Neural progenitor cell (in vitro differentiated cells): ENCODE measurements around the gene C1QTNF1. TPM values are rescaled to one million over a fixed set of nuclear protein-coding genes. Genes with fewer than 3 reads are reported as not detected.
A peak's percentile ranks its signal among the peaks of the same experiment; 100 is the strongest.

ENCODE experiments used
- DNase-seq: peaks from one replicate; pipeline ENCODE4 v3.0.0-alpha.2; 2016; ENCODE audit warnings: low spot score
- H2AFZ ChIP-seq: fragments of 200-600 bp; sonication (generic); replicated peaks from 2 replicates; pipeline ENCODE4 v1.6.1; 2016; ENCODE audit warnings: antibody characterized with exemption
- H3F3A ChIP-seq: fragments of 200-600 bp; sonication (generic); 2 replicates; pipeline ENCODE4 v1.6.1; 2016; ENCODE audit warnings: antibody characterized with exemption, low read depth
- H3K27ac ChIP-seq: fragments of 200-600 bp; sonication (generic); 2 replicates; pipeline ENCODE4 v1.5.1; 2016; ENCODE audit warnings: mild to moderate bottlenecking
- H3K27me3 ChIP-seq: fragments of 200-600 bp; sonication (generic); 2 replicates; pipeline ENCODE4 v1.6.1; 2016; ENCODE audit warnings: mild to moderate bottlenecking, moderate library complexity
- H3K36me3 ChIP-seq: fragments of 200-600 bp; sonication (generic); 2 replicates; pipeline ENCODE4 v1.5.1; 2016
- H3K4me1 ChIP-seq: fragments of 200-600 bp; sonication (generic); 2 replicates; pipeline ENCODE4 v1.6.1; 2016; ENCODE audit warnings: mixed run types
- H3K4me2 ChIP-seq: fragments of 200-600 bp; sonication (generic); 2 replicates; pipeline ENCODE4 v1.6.1; 2016
- H3K4me3 ChIP-seq: fragments of 200-600 bp; sonication (generic); 2 replicates; pipeline ENCODE4 v1.5.1; 2016
- H3K79me2 ChIP-seq: fragments of 200-600 bp; sonication (generic); 2 replicates; pipeline ENCODE4 v1.6.1; 2016; ENCODE audit warnings: low read depth
- H3K9ac ChIP-seq: fragments of 200-600 bp; sonication (generic); 2 replicates; pipeline ENCODE4 v1.6.1; 2016
- H3K9me3 ChIP-seq: fragments of 200-600 bp; sonication (generic); 2 replicates; pipeline ENCODE4 v1.5.1; 2016; ENCODE audit warnings: low read depth
- H4K20me1 ChIP-seq: fragments of 200-600 bp; sonication (generic); 2 replicates; pipeline ENCODE4 v1.6.1; 2016; ENCODE audit warnings: low read depth
- H3K27ac Mint-ChIP-seq: 3 replicates; pipeline ENCODE4 v1.8.0; 2021; ENCODE audit warnings: mixed read lengths
- H3K27me3 Mint-ChIP-seq: 2 replicates; pipeline ENCODE4 v1.8.0; 2022; ENCODE audit warnings: low read depth, mild to moderate bottlenecking, inconsistent platforms, moderate library complexity, mixed read lengths; ENCODE audit not compliant: insufficient read depth
- H3K36me3 Mint-ChIP-seq: 3 replicates; pipeline ENCODE4 v1.8.0; 2021; ENCODE audit warnings: mixed read lengths
- H3K4me1 Mint-ChIP-seq: 3 replicates; pipeline ENCODE4 v1.8.0; 2021; ENCODE audit warnings: mixed read lengths
- H3K4me3 Mint-ChIP-seq: 3 replicates; pipeline ENCODE4 v1.8.0; 2021; ENCODE audit warnings: mild to moderate bottlenecking, moderate library complexity, mixed read lengths
- H3K9me3 Mint-ChIP-seq: 3 replicates; pipeline ENCODE4 v1.8.0; 2020; ENCODE audit warnings: mixed read lengths
- EZH2 ChIP-seq: fragments of 200-600 bp; sonication (generic); IDR thresholded peaks from 2 replicates; pipeline ENCODE4 v1.6.1; 2017; ENCODE audit warnings: antibody characterized with exemption, mild to moderate bottlenecking, moderate library complexity
- EZH2phosphoT487 ChIP-seq: fragments of 200-600 bp; sonication (generic); IDR thresholded peaks from 2 replicates; pipeline ENCODE4 v1.6.1; 2017; ENCODE audit warnings: antibody characterized with exemption
- total RNA-seq: library from RNA; depleted of rRNA; stranded (reverse); fragments of >200 nt; gene quantifications from 2 replicates; pipeline ENCODE4 v1.2.3, GENCODE V29; 2015; ENCODE audit warnings: low replicate concordance
- TF ChIP-seq, protein P1 (sequence below): fragments of 200-600 bp; sonication (generic); IDR thresholded peaks from 2 replicates; pipeline ENCODE4 v1.5.1; 2017; ENCODE audit warnings: antibody characterized with exemption, mild to moderate bottlenecking

C1QTNF1 gene
- total RNA-seq, 1 donor from 2014 or later, result 1.4 TPM

DNA sequence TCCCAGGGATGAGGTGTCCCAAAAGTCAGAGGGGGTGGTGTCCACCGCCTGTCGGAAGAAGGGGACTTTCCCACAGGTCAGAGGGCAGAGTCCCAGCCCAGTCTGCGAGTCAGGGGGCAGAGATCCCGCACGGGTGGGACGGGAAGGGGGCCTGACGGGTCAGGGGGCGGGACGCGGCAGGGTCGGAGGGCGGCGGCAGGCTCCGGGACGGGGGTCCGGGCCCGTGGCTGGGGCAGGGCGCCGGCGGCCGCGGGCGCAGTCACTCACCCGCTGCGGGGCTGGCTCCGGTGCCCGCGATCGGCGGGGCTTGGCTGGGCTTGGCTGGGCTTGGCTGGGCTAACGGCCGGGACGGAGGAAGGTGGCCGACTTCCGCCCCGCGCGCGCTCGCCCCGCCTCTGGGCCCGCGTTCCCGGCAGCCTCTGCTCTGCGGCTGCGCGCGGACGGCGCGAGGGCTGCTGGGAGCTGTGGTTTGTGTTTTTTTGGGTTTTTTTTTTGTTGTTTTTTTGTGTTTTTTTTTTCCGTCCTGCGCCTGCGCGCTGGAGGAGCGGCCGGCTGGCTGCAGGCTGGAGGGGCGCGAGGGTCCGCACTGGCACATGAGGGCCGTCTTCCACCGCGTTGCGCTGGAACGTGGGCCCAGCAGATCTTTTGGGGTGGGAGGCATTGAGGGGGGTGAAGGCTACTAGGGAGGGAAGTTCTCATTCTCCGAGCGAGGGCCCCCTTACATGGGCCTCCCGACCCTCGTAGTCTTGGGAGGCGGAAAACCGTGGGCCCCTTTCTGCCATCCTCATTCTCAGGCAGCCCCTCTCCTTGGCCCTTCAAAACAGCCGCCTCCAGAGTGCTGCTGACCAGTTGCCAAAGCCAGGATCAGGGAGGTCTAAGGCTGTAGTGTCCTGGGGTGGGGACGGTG is 14.3 kb upstream of the C1QTNF1 start, which contains the start of gene CANT1:
Gene CANT1 (minus strand): TSS at position 368 of the 907 bp plus-strand sequence. CDS start 12,142 bp downstream, outside the sequence.
- Histone ChIP-seq H3F3A (no peaks in the 10 kb centered on the region), H3K27me3 (no peaks in the 10 kb centered on the region), H3K79me2 (peaks cover 32% of the 10 kb centered on the region), H3K4me2 (peak within 1 kb of the TSS; percentile 98), H3K36me3 (no peaks in the 10 kb centered on the region), H3K9me3 (peaks cover 14% of the 10 kb centered on the region), H4K20me1 (peaks cover 34% of the 10 kb centered on the region), H3K4me3 (peak within 1 kb of the TSS; percentile 98), H3K9ac (peak within 1 kb of the TSS; percentile 84), H3K4me1 (peaks cover 8% of the 10 kb centered on the region), H2AFZ (peak within 1 kb of the TSS; percentile 81), H3K27ac (no peak within 1 kb of the TSS)
- Mint-ChIP-seq H3K27me3 (peaks cover 18% of the 10 kb centered on the region), H3K9me3 (peaks cover 25% of the 10 kb centered on the region), H3K27ac (peak within 1 kb of the TSS; percentile 77), H3K4me3 (peak within 1 kb of the TSS; percentile 96), H3K4me1 (peaks cover 27% of the 10 kb centered on the region), H3K36me3 (no peaks in the 10 kb centered on the region)
- TF ChIP-seq, protein P1, sequence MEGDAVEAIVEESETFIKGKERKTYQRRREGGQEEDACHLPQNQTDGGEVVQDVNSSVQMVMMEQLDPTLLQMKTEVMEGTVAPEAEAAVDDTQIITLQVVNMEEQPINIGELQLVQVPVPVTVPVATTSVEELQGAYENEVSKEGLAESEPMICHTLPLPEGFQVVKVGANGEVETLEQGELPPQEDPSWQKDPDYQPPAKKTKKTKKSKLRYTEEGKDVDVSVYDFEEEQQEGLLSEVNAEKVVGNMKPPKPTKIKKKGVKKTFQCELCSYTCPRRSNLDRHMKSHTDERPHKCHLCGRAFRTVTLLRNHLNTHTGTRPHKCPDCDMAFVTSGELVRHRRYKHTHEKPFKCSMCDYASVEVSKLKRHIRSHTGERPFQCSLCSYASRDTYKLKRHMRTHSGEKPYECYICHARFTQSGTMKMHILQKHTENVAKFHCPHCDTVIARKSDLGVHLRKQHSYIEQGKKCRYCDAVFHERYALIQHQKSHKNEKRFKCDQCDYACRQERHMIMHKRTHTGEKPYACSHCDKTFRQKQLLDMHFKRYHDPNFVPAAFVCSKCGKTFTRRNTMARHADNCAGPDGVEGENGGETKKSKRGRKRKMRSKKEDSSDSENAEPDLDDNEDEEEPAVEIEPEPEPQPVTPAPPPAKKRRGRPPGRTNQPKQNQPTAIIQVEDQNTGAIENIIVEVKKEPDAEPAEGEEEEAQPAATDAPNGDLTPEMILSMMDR, result no peak
- no peak for TF ChIP-seq EZH2
- no peak for TF ChIP-seq EZH2phosphoT487
- peak; percentile 93 for DNase-seq

DNA sequence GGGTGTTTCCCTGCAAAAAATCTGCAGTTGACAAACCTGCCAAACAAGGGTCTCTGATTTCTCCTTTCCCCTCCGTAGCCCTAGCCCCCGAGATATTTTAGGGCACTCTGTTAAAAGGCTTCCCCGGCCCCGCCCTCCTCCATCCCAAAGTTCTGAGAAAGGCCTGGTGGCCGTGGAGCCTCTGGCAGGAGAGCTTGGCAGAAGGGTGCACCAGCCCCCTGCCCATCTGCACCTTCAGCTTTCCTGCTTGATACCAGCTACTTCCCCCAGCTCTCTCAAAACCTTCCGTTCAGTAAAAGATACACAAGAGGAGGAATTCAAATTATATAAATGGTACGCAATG is 13.7 kb upstream of the C1QTNF1 start:
- TF ChIP-seq EZH2 (no peak), EZH2phosphoT487 (no peak)
- TF ChIP-seq, protein P1, result no peak
- Mint-ChIP-seq H3K36me3 (no peaks in the 10 kb centered on the region), H3K4me1 (peaks cover 27% of the 10 kb centered on the region), H3K27me3 (peaks cover 18% of the 10 kb centered on the region), H3K9me3 (peaks cover 26% of the 10 kb centered on the region), H3K4me3 (peak overlapping the region; percentile 89), H3K27ac (peak overlapping the region; percentile 77)
- H3K79me2 ChIP-seq, result peaks cover 32% of the 10 kb centered on the region
- H3K27ac ChIP-seq, result no peak overlapping the region
- H3K9me3 ChIP-seq, result peaks cover 20% of the 10 kb centered on the region
- H3K9ac ChIP-seq, result no peak overlapping the region
- peaks cover 32% of the 10 kb centered on the region for H4K20me1 ChIP-seq
- H3K4me2 ChIP-seq, result peak overlapping the region; percentile 98
- peaks cover 8% of the 10 kb centered on the region for H3K4me1 ChIP-seq
- no peaks in the 10 kb centered on the region for H3K36me3 ChIP-seq
- H2AFZ ChIP-seq, result peak overlapping the region; percentile 81
- no peak for DNase-seq
- peak overlapping the region; percentile 98 for H3K4me3 ChIP-seq
- H3K27me3 ChIP-seq, result no peaks in the 10 kb centered on the region
- H3F3A ChIP-seq, result no peaks in the 10 kb centered on the region

DNA sequence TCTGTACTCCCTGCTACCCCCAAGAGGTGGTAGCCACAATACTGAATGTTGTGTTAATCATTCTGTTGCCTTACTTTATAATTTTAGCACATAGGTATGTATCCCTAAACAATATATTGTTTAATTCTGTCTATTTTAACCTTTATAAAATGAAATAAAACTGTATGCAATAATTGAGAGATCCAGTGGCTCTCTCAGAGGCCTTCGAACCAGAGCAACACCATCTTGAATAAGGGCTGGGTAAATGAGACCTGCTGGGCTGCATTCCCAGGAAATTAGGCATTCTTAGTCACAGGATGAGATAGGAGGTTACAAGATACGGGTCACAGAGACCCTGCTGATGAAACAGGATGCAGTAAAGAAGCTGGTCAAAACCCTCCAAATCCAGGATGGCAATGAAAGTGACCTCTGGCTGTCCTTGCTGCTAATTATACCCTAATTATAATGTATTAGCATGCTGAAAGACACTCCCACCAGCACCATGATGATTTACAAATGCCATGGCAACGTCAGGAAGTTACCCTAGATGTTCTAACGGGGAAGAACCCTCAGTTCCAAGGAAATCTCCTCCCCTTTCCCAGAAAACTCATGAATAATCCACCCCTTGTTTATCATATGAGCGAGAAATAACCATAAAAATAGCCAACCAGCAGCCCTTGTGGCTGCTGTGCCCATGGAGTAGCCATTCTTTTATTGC is 12.4 kb upstream of the C1QTNF1 start:
- Histone ChIP-seq H3F3A (no peaks in the 10 kb centered on the region), H3K9me3 (peaks cover 21% of the 10 kb centered on the region), H3K79me2 (peaks cover 27% of the 10 kb centered on the region), H3K4me1 (peaks cover 8% of the 10 kb centered on the region), H3K4me2 (no peak overlapping the region), H3K27ac (no peak overlapping the region), H3K9ac (no peak overlapping the region), H3K4me3 (no peak overlapping the region), H3K36me3 (no peaks in the 10 kb centered on the region), H2AFZ (no peak overlapping the region), H3K27me3 (no peaks in the 10 kb centered on the region), H4K20me1 (peaks cover 20% of the 10 kb centered on the region)
- peaks cover 21% of the 10 kb centered on the region for H3K4me1 Mint-ChIP-seq
- no peak for DNase-seq
- H3K27ac Mint-ChIP-seq, result no peak overlapping the region
- peaks cover 18% of the 10 kb centered on the region for H3K27me3 Mint-ChIP-seq
- no peaks in the 10 kb centered on the region for H3K36me3 Mint-ChIP-seq
- H3K4me3 Mint-ChIP-seq, result no peak overlapping the region
- peaks cover 29% of the 10 kb centered on the region for H3K9me3 Mint-ChIP-seq
- TF ChIP-seq, protein P1, result no peak
- TF ChIP-seq EZH2phosphoT487, result no peak
- no peak for TF ChIP-seq EZH2
